KMS-11 (cell line): ENCODE data around the gene PALLD.

Experiments
- H2AFZ ChIP-seq: fragments of 200-600 bp; sonication (generic); 2 replicates; pipeline ENCODE4 v1.6.1; 2016; ENCODE audit warnings: antibody characterized with exemption, mixed run types, low read depth
- H3K27ac ChIP-seq: fragments of 200-600 bp; sonication (generic); 2 replicates; pipeline ENCODE4 v1.6.1; 2016; ENCODE audit warnings: mild to moderate bottlenecking, mixed run types
- H3K27me3 ChIP-seq: fragments of 200-600 bp; sonication (generic); 2 replicates; pipeline ENCODE4 v1.6.1; 2017; ENCODE audit warnings: mild to moderate bottlenecking, low read depth, mixed run types, moderate library complexity; ENCODE audit not compliant: insufficient read depth
- H3K36me3 ChIP-seq: fragments of 200-600 bp; sonication (generic); 2 replicates; pipeline ENCODE4 v1.6.1; 2017; ENCODE audit warnings: mild to moderate bottlenecking, mixed run types; ENCODE audit not compliant: insufficient read depth
- H3K4me1 ChIP-seq: fragments of 200-600 bp; sonication (generic); 2 replicates; pipeline ENCODE4 v1.6.1; 2016; ENCODE audit warnings: mild to moderate bottlenecking, low read depth, mixed run types; ENCODE audit not compliant: poor library complexity, severe bottlenecking
- H3K4me2 ChIP-seq: fragments of 200-600 bp; sonication (generic); 2 replicates; pipeline ENCODE4 v1.7.0; 2016; ENCODE audit warnings: mild to moderate bottlenecking, mixed run types
- H3K4me3 ChIP-seq: fragments of 200-600 bp; sonication (generic); IDR thresholded peaks from 2 replicates; pipeline ENCODE4 v1.6.1; 2017; ENCODE audit warnings: low read depth, low read length, mixed read lengths; ENCODE audit not compliant: insufficient read depth
- H3K79me2 ChIP-seq: fragments of 200-600 bp; sonication (generic); 2 replicates; pipeline ENCODE4 v1.6.1; 2016; ENCODE audit warnings: low read depth, mixed run types; ENCODE audit not compliant: insufficient read depth
- H3K9ac ChIP-seq: fragments of 200-600 bp; sonication (generic); 2 replicates; pipeline ENCODE4 v1.6.1; 2016; ENCODE audit warnings: mild to moderate bottlenecking, mixed run types
- H4K20me1 ChIP-seq: fragments of 200-600 bp; sonication (generic); 2 replicates; pipeline ENCODE4 v1.6.1; 2016; ENCODE audit warnings: mild to moderate bottlenecking, mixed run types; ENCODE audit not compliant: insufficient read depth
- CTCF ChIP-seq: fragments of 200-600 bp; sonication (generic); conservative IDR thresholded peaks from 2 replicates; pipeline ENCODE4 v1.6.1; 2017; ENCODE audit warnings: low read depth, mild to moderate bottlenecking, antibody characterized with exemption, low read length, moderate library complexity, mixed read lengths

The PALLD gene

DNA sequence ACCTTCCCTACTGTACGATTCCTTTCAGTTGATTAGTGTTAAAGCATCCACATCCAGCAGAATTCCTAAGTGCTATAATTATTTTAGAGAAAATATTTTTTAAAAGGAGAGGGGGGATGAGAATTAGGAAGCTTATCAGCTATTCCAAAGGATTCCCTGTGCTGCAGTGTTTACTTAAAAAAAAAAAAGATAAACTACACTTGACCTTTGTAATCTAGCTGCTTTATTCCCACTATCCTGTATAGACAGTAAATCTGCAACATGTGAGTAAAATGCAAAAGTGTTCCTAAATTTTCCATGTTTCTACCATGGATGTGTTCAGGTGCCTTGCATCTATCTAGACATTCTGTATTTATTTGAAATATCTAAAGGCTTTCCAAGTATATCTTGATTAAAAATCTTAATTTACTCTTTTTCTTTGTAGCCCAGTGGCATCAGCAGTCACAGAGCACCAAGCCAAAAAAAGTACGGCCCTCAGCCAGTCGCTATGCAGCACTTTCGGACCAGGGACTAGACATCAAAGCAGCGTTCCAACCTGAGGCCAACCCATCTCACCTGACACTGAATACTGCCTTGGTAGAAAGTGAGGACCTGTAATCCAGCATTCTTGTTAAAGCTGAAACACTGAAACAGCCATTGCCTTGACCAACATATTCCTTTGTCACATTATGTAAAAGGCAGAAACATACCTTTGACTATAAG is 429.1 kb downstream of the PALLD start:
- Histone ChIP-seq H3K27ac (no peak overlapping the region), H3K27me3 (no peaks in the 10 kb centered on the region), H3K4me1 (no peaks in the 10 kb centered on the region), H3K9ac (no peak overlapping the region), H3K79me2 (no peaks in the 10 kb centered on the region), H3K4me3 (no peak overlapping the region), H3K36me3 (0 out of 2 replicates have a peak, but pooled peaks cover 8% of the 10 kb centered on the region), H2AFZ (no peak overlapping the region), H3K4me2 (no peak overlapping the region), H4K20me1 (no peaks in the 10 kb centered on the region)
- TF ChIP-seq CTCF, result no peak

DNA sequence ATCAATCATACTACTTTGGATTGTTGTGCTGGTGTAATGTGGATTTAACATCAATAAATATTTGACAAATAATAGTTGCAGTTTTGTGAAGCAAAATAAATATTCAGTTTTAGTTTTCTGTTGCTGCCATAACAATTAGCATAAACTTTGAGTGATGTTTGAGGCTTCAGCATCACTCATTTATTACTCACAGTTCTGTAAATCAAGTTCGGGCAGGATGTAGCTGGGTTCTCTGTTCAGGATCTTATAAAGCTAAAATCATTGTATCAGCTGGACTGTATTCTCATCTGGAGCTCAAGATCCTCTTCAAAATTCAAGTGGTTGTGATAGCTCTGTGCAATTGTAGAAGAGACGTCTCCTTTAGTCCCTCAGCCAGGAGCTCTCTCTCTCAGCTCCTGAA is 431.5 kb downstream of the PALLD start:
- H2AFZ ChIP-seq, result no peak overlapping the region
- no peak overlapping the region for H3K27ac ChIP-seq
- H3K79me2 ChIP-seq, result no peaks in the 10 kb centered on the region
- H3K4me3 ChIP-seq, result no peak overlapping the region
- H4K20me1 ChIP-seq, result no peaks in the 10 kb centered on the region
- H3K9ac ChIP-seq, result no peak overlapping the region
- no peak overlapping the region for H3K4me2 ChIP-seq
- no peaks in the 10 kb centered on the region for H3K4me1 ChIP-seq
- no peak for TF ChIP-seq CTCF
- 0 out of 2 replicates have a peak, but pooled peaks cover 8% of the 10 kb centered on the region for H3K36me3 ChIP-seq
- H3K27me3 ChIP-seq, result no peaks in the 10 kb centered on the region

DNA sequence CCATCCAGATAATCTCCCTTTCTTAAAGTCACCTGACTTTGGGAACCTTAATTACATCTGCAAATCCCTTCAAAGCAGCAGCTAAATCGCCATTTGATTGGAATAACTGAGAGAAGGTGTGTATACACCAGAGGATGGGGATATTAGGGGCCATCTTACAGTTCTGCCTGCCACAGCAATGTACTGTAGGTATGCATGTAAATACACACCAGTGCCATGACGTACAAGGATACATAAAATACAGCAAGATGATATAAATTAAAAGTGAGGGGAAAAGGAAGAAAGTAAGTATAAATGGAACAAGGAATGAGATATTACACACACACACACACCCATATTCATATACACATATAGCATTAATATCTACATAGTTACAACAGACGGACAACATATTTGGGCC is 432.0 kb downstream of the PALLD start:
- Histone ChIP-seq H2AFZ (no peak overlapping the region), H3K4me2 (no peak overlapping the region), H3K4me1 (no peaks in the 10 kb centered on the region), H3K79me2 (no peaks in the 10 kb centered on the region), H3K27ac (no peak overlapping the region), H3K4me3 (no peak overlapping the region), H3K36me3 (0 out of 2 replicates have a peak, but pooled peaks cover 8% of the 10 kb centered on the region), H3K27me3 (no peaks in the 10 kb centered on the region), H3K9ac (no peak overlapping the region), H4K20me1 (no peaks in the 10 kb centered on the region)
- no peak for TF ChIP-seq CTCF

DNA sequence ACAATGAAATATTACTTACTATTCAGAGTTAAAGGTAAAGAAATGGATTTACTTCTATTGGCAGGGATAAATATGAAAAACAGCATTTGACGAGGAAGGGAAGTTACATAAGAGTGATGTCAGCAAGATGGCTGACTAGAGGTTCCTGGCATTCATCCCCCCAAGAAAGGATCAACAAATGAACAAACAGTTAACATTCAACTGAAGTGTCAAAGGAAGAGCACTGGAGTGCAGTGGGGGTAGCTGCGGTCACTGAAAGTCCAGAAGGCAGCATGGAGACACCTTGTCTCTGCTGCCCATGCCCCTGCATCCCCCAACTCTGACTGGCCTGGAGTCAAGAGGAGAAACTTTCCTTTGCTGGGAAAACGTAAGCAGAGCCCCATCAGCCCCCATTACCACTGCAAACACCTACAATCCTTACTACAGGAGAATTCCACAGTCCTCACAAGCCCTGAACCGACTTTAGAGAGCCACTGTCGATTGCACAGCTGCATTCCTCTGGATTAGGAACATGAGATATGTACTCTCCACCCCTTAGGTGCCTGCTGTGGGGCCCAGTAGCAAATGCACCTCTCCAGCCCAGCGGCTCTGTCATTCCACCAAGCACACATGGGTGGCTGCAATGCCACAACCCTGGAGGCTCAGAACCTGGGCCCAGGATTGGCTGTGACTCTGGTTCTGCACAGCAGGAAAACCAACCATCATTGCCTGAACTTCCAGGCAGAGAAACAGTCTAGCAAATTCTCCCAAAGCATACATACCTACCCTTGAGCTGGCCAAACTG is 433.8 kb downstream of the PALLD start:
- Histone ChIP-seq H3K79me2 (no peaks in the 10 kb centered on the region), H3K4me2 (no peak overlapping the region), H3K4me1 (no peaks in the 10 kb centered on the region), H3K27me3 (no peaks in the 10 kb centered on the region), H3K27ac (no peak overlapping the region), H4K20me1 (no peaks in the 10 kb centered on the region), H3K36me3 (0 out of 2 replicates have a peak, but pooled peaks cover 8% of the 10 kb centered on the region), H3K4me3 (no peak overlapping the region), H3K9ac (no peak overlapping the region), H2AFZ (no peak overlapping the region)
- TF ChIP-seq CTCF, result no peak
